Stomach (tissue), 9 donors: ENCODE data around the gene COX17. TPM values are rescaled to one million over a fixed set of nuclear protein-coding genes. Genes with fewer than 3 reads are reported as not detected.

Experiments used
- DNase-seq, 2 donors: peaks; one replicate each; pipeline versions ENCODE4 v3.0.0 to v3.0.0-alpha.2; 2013 to 2019
- H3K27ac ChIP-seq, 5 donors: fragments of 200-600 bp in 4 of 5; sonication (generic) in 4 of 5; one replicate each; pipeline ENCODE4 v1.5.1; 2013 to 2019; ENCODE audit warnings: mild to moderate bottlenecking in 1 of 5, moderate library complexity in 1 of 5
- H3K27me3 ChIP-seq, 3 donors: fragments of 200-600 bp; sonication (generic); one replicate each; pipeline ENCODE4 v1.5.1; 2017 to 2019; ENCODE audit warnings: mixed run types in 1 of 3
- H3K36me3 ChIP-seq, 4 donors: fragments of 200-600 bp; sonication (generic); 1 replicate in 3 of 4; 2 replicates in 1 of 4; pipeline ENCODE4 v1.5.1; 2016 to 2019
- H3K4me1 ChIP-seq, 4 donors: fragments of 200-600 bp; sonication (generic); one replicate each; pipeline ENCODE4 v1.5.1; 2016 to 2019
- H3K4me3 ChIP-seq, 4 donors: fragments of 200-600 bp; sonication (generic) in 3 of 4; one replicate each; pipeline ENCODE4 v1.5.1; 2016 to 2019; ENCODE audit warnings: mild to moderate bottlenecking in 1 of 4
- H3K9me3 ChIP-seq, 4 donors: fragments of 200-600 bp; sonication (generic); one replicate each; pipeline ENCODE4 v1.5.1; 2016 to 2019
- CTCF ChIP-seq, 7 experiments: fragments of 450-650 bp in 4 of 7; fragments of 200-600 bp in 3 of 7; sonication (generic) in 3 of 7; IDR thresholded peaks; one replicate each; pipeline ENCODE4 v1.5.1; 2016 to 2019; ENCODE audit warnings: antibody characterized with exemption in 7 of 7, control low read depth in 2 of 7, mild to moderate bottlenecking in 1 of 7
- POLR2A ChIP-seq, 4 donors: fragments of 450-650 bp; IDR thresholded peaks; one replicate each; pipeline ENCODE4 v1.6.1; 2016; ENCODE audit warnings: antibody characterized with exemption in 4 of 4, control low read depth in 2 of 4, mild to moderate bottlenecking in 1 of 4, moderate library complexity in 1 of 4
- POLR2AphosphoS5 ChIP-seq, 3 donors: sonication (generic); formaldehyde crosslinking; IDR thresholded peaks; one replicate each; pipeline ENCODE4 v1.6.1; 2016; ENCODE audit warnings: antibody characterized with exemption in 3 of 3
- WGBS, 5 donors: extraction: QIAGEN DNeasy Blood & Tissue Kit in 3 of 5; methylation state at CpG; one replicate each; pipeline versions ENCODE4 v1.1.5 to v1.1.7; 2013 to 2018; 5-methylcytosine and 5-hydroxymethylcytosine counted together
- intact Hi-C: fragments of 100-400 bp; cut with DNase I; formaldehyde crosslinking; loops from one replicate; pipeline ENCODE4 v1.15.1; 2023; ENCODE audit warnings: low total_unique reads
- polyA plus RNA-seq, 3 donors: library from polyadenylated mRNA; stranded (reverse); fragments of 200-250 nt; gene quantifications; one replicate each; pipeline ENCODE4 v1.2.3, GENCODE V29; 2013
- total RNA-seq, 5 donors: library from RNA; depleted of rRNA; stranded (reverse); fragments of >200 nt; gene quantifications; one replicate each; pipeline versions ENCODE4 v1.1.0 to v1.2.3, GENCODE V29; 2014 to 2016
- donor health status: healthy with polysubstance abuse.
- donor health status: Bipolar disorder and iron deficiency.
- donor health status: healthy.

The COX17 gene
- total and polyA plus RNA-seq, 8 donors: 28.6 to 184 (median 57.5) TPM

- Histone ChIP-seq H3K4me3 (no peak overlapping the region), H3K27me3 (no peaks in the 10 kb centered on the region), H3K4me1 (no peaks in the 10 kb centered on the region), H3K9me3 (no peaks in the 10 kb centered on the region), H3K36me3 (no peaks in the 10 kb centered on the region), H3K27ac (no peak overlapping the region)
- TF ChIP-seq POLR2AphosphoS5 (IDR thresholded peaks at IDR 0.05): no peak
- TF ChIP-seq CTCF (IDR thresholded peaks at IDR 0.05): no peak
- TF ChIP-seq POLR2A (IDR thresholded peaks at IDR 0.05): no peak
- DNase-seq: no peak
- WGBS, 5 donors: 95 to 100% (median 99%) methylated on average over 5 of the region's 5 CpGs
- intact Hi-C loops: no loop called here
Measured at GRCh38 chr3:119620899-119621298, 56.3 kb downstream of the COX17 start.

Other genes starting within 250 kb of the COX17 start
- 10 to 100 TPM; 22.2 to 59.7 (median 48.4) TPM for gene TMEM39A, start 213.8 kb downstream of the COX17 start, total RNA-seq
- gene TMEM39A, start 213.8 kb downstream of the COX17 start, polyA plus RNA-seq: 1 to 10 TPM; 4.7 to 5.3 (median 4.9) TPM
- 10 to 100 TPM; 15.2 to 42.3 (median 29.0) TPM for gene POGLUT1, start 208.4 kb downstream of the COX17 start, total RNA-seq
- 1 to 10 TPM; 2.3 to 6.3 (median 3.2) TPM for gene POGLUT1, start 208.4 kb downstream of the COX17 start, polyA plus RNA-seq
- 100 to 1,000 TPM in 1 of 5 donors, 10 to 100 TPM in 4; 26.3 to 165 (median 75.8) TPM for gene TIMMDC1, start 178.9 kb downstream of the COX17 start, total RNA-seq
- gene TIMMDC1, start 178.9 kb downstream of the COX17 start, polyA plus RNA-seq: 10 to 100 TPM; 55.5 to 66.6 (median 62.6) TPM
- gene CD80, start 117.8 kb downstream of the COX17 start, total RNA-seq: 1 to 10 TPM in 2 of 5 donors, under 1 TPM in 2, not detected in 1; 0.14 to 9.9 (median 1.4) TPM
- under 1 TPM in 2 of 3 donors, not detected in 1; 0.19 to 0.25 TPM for gene CD80, start 117.8 kb downstream of the COX17 start, polyA plus RNA-seq
- 10 to 100 TPM in 1 of 5 donors, 1 to 10 TPM in 2, under 1 TPM in 1, not detected in 1; 0.89 to 21.4 (median 2.8) TPM for gene ADPRH, start 97.9 kb downstream of the COX17 start, total RNA-seq
- 1 to 10 TPM; 1.8 to 3.7 (median 2.5) TPM for gene ADPRH, start 97.9 kb downstream of the COX17 start, polyA plus RNA-seq
- gene PLA1A, start 79.5 kb downstream of the COX17 start, total RNA-seq: 10 to 100 TPM in 1 of 5 donors, 1 to 10 TPM in 2, not detected in 2; 3.1 to 16.9 (median 9.3) TPM
- 1 to 10 TPM; 1.1 to 3.5 (median 2.3) TPM for gene PLA1A, start 79.5 kb downstream of the COX17 start, polyA plus RNA-seq
- 10 to 100 TPM in 1 of 5 donors, 1 to 10 TPM in 4; 8.5 to 10.7 (median 9.3) TPM for gene POPDC2, start 16.8 kb downstream of the COX17 start, total RNA-seq
- 1 to 10 TPM; 1.4 to 5.6 (median 2.7) TPM for gene POPDC2, start 16.8 kb downstream of the COX17 start, polyA plus RNA-seq
- 10 to 100 TPM in 1 of 5 donors, 1 to 10 TPM in 4; 3.6 to 46.1 (median 3.8) TPM for gene CFAP91, start 25.6 kb upstream of the COX17 start, total RNA-seq
- 1 to 10 TPM; 1.5 to 1.8 (median 1.5) TPM for gene CFAP91, start 25.6 kb upstream of the COX17 start, polyA plus RNA-seq
- gene NR1I2, start 104.7 kb upstream of the COX17 start, total RNA-seq: 10 to 100 TPM in 2 of 5 donors, not detected in 3; 10.5 to 37.4 TPM
- gene NR1I2, start 104.7 kb upstream of the COX17 start, polyA plus RNA-seq: under 1 TPM in 2 of 3 donors, not detected in 1; 0.08 to 0.25 TPM